Spleen (tissue), 11 donors: ENCODE measurements around the gene ATP6V1G2. TPM values are rescaled to one million over a fixed set of nuclear protein-coding genes. Genes with fewer than 3 reads are reported as not detected.
"Not testable (repeated sequence)": the region's sequence is repeated elsewhere in the genome, so short reads cannot be mapped to it uniquely, and the experiment has no call there.

Experiments used
- DNase-seq: peaks from one replicate; pipeline ENCODE4 v3.0.0-alpha.2; 2020
- H3K27ac ChIP-seq, 8 donors: fragments of 200-600 bp; sonication (generic) in 7 of 8; 1 replicate in 4 of 8; 2 replicates in 4 of 8; pipeline versions ENCODE4 v1.5.0 to v1.8.0; 2016 to 2021; ENCODE audit warnings: inconsistent platforms in 4 of 8, mild to moderate bottlenecking in 4 of 8, moderate library complexity in 1 of 8
- H3K27me3 ChIP-seq, 7 donors: fragments of 200-600 bp; sonication (generic) in 6 of 7; replicated peaks in 1 of 7; 1 replicate in 4 of 7; 2 replicates in 3 of 7; pipeline versions ENCODE4 v1.5.0 to v1.8.0; 2016 to 2021; ENCODE audit warnings: inconsistent platforms in 3 of 7, mild to moderate bottlenecking in 1 of 7
- H3K36me3 ChIP-seq, 6 donors: fragments of 200-600 bp; sonication (generic) in 5 of 6; 1 replicate in 4 of 6; 2 replicates in 2 of 6; pipeline versions ENCODE4 v1.5.0 to v1.8.0; 2016 to 2021; ENCODE audit warnings: inconsistent platforms in 2 of 6
- H3K4me1 ChIP-seq, 6 donors: fragments of 200-600 bp; sonication (generic) in 5 of 6; 1 replicate in 3 of 6; 2 replicates in 3 of 6; pipeline versions ENCODE4 v1.5.0 to v1.8.0; 2016 to 2021; ENCODE audit warnings: inconsistent platforms in 3 of 6
- H3K4me3 ChIP-seq, 8 donors: fragments of 200-600 bp; sonication (generic) in 7 of 8; 1 replicate in 4 of 8; 2 replicates in 4 of 8; pipeline versions ENCODE4 v1.5.0 to v1.8.0; 2016 to 2021; ENCODE audit warnings: inconsistent platforms in 4 of 8, mild to moderate bottlenecking in 4 of 8, moderate library complexity in 2 of 8
- H3K9me3 ChIP-seq, 8 donors: fragments of 200-600 bp; sonication (generic) in 7 of 8; 1 replicate in 4 of 8; 2 replicates in 4 of 8; pipeline versions ENCODE4 v1.5.0 to v1.8.0; 2016 to 2021; ENCODE audit warnings: inconsistent platforms in 4 of 8
- CTCF ChIP-seq, 11 experiments: fragments of 200-600 bp in 7 of 11; fragments of 450-650 bp in 4 of 11; sonication (generic) in 4 of 11; IDR thresholded peaks in 8 of 11; conservative IDR thresholded peaks in 3 of 11; 1 replicate in 7 of 11; 2 replicates in 4 of 11; pipeline versions ENCODE4 v1.4.0 to v1.8.0; 2016 to 2021; ENCODE audit warnings: antibody characterized with exemption in 11 of 11, inconsistent platforms in 4 of 11, mild to moderate bottlenecking in 1 of 11
- POLR2A ChIP-seq, 3 donors: fragments of 450-650 bp; IDR thresholded peaks; one replicate each; pipeline ENCODE4 v1.5.1; 2017; ENCODE audit warnings: antibody characterized with exemption in 3 of 3, mild to moderate bottlenecking in 1 of 3
- POLR2AphosphoS5 ChIP-seq, 3 donors: sonication (generic); formaldehyde crosslinking; IDR thresholded peaks; one replicate each; pipeline ENCODE4 v1.5.1; 2017; ENCODE audit warnings: antibody characterized with exemption in 3 of 3
- WGBS, 5 donors: extraction: QIAGEN DNeasy Blood & Tissue Kit in 3 of 5; methylation state at CpG; one replicate each; pipeline versions ENCODE4 v1.1.5 to v1.1.7; 2013 to 2018; 5-methylcytosine and 5-hydroxymethylcytosine counted together
- intact Hi-C: fragments of 100-400 bp; cut with DNase I; formaldehyde crosslinking; loops from one replicate; pipeline ENCODE4 v1.15.0; 2023; ENCODE audit warnings: low total_unique reads
- polyA plus RNA-seq, 3 donors: library from polyadenylated mRNA; stranded (reverse); fragments of 200-250 nt; gene quantifications; one replicate each; pipeline ENCODE4 v1.2.1, GENCODE V29; 2013
- total RNA-seq, 7 donors: library from RNA; depleted of rRNA in 3 of 7; stranded (reverse); fragments of >200 nt in 3 of 7; fragmentation: NEBNext Ultra II Directional in 4 of 7; extraction: Animal tissue kit (Norgen Biotek cat#: 25700) in 4 of 7; gene quantifications; one replicate each; pipeline versions ENCODE4 v1.1.0 to v1.2.1, GENCODE V29; 2016 to 2021
- donor health status: healthy with polysubstance abuse.
- donor health status: DM: no; HTN: no; CAD: no; lungs with moderate emphysema.
- donor health status: DM: no; HTN: no; CAD: no.
- donor health status: Bipolar disorder and iron deficiency.
- donor health status: healthy.
- donor health status: DM: no; HTN: no; CAD: no.
- donor health status: DM: yes; HTN: yes; CAD: no.

Gene ATP6V1G2
- total and polyA plus RNA-seq, 10 donors = 1.9 to 3.7 (median 2.6) TPM

- DNase-seq = no peak
Observed at GRCh38 chr6:31556307-31556706, 9.9 kb upstream of the ATP6V1G2 start.

GRCh38 chr6:31551371-31551770 lies 5.0 kb upstream of the ATP6V1G2 start:
- H3K4me3 ChIP-seq, H3K27me3 ChIP-seq, intact Hi-C loops, H3K9me3 ChIP-seq: not testable (repeated sequence)
- TF ChIP-seq POLR2AphosphoS5 (IDR thresholded peaks at IDR 0.05) (peak in 1 of 3 donors; percentile 74), CTCF (IDR thresholded peaks at IDR 0.05 in 8 of 11, conservative IDR thresholded peaks at IDR 0.05 in 3 of 11) (peak; percentile 51 to 90 (median 77))
- Histone ChIP-seq H3K27ac (peak overlapping the region in 7 of 8 donors; percentile 3 to 70 (median 54)), H3K36me3 (peaks cover 0 to 44% (median 5%) of the 10 kb centered on the region in 6 donors), H3K4me1 (peaks cover 23 to 97% (median 70%) of the 10 kb centered on the region in 6 donors)
- DNase-seq = peak; percentile 90
- 11 to 18% (median 14%) methylated on average over 5 of the region's 5 CpGs for WGBS, 5 donors

More at GRCh38 chr6:31556307-31556706, 9.9 kb upstream of the ATP6V1G2 start:
- TF ChIP-seq POLR2AphosphoS5 (IDR thresholded peaks at IDR 0.05) (peak in 2 of 3 donors; percentile 61 to 63), CTCF (IDR thresholded peaks at IDR 0.05 in 8 of 11, conservative IDR thresholded peaks at IDR 0.05 in 3 of 11) (no peak)
- H3K4me3 ChIP-seq = no peak overlapping the region
- 18 to 38% (median 25%) methylated on average over 3 of the region's 3 CpGs for WGBS, 5 donors
- H3K9me3 ChIP-seq = no peaks in the 10 kb centered on the region
- H3K36me3 ChIP-seq = peaks cover 0 to 39% (median under 1%) of the 10 kb centered on the region in 6 donors
- H3K27ac ChIP-seq = peak overlapping the region in 5 of 8 donors; percentile 8 to 71 (median 40)
- peaks cover 55 to 99% (median 78%) of the 10 kb centered on the region in 6 donors for H3K4me1 ChIP-seq
- H3K27me3 ChIP-seq = no peaks in the 10 kb centered on the region
- intact Hi-C loops = no loop called here

- intact Hi-C loops = no loop called here
- peak overlapping the region in 3 of 8 donors; percentile 48 to 73 (median 51) for H3K4me3 ChIP-seq
- no peaks in the 10 kb centered on the region for H3K27me3 ChIP-seq
- H3K9me3 ChIP-seq = no peaks in the 10 kb centered on the region
- 89 to 95% (median 93%) methylated on average over 2 of the region's 2 CpGs for WGBS, 5 donors
- no peak for TF ChIP-seq CTCF (IDR thresholded peaks at IDR 0.05 in 8 of 11, conservative IDR thresholded peaks at IDR 0.05 in 3 of 11)
- no peak for TF ChIP-seq POLR2AphosphoS5 (IDR thresholded peaks at IDR 0.05)
- no peak for TF ChIP-seq POLR2A (IDR thresholded peaks at IDR 0.05)
- H3K27ac ChIP-seq = peak overlapping the region; percentile 69 to 92 (median 87)
- peaks cover 0 to 34% (median 5%) of the 10 kb centered on the region in 6 donors for H3K36me3 ChIP-seq
- H3K4me1 ChIP-seq = peaks cover 17 to 78% (median 60%) of the 10 kb centered on the region in 6 donors
- no peak for DNase-seq
Observed at GRCh38 chr6:31548544-31548873, 2.1 kb upstream of the ATP6V1G2 start.

- H3K9me3 ChIP-seq = no peaks in the 10 kb centered on the region
- H3K36me3 ChIP-seq = peaks cover 0 to 29% (median 5%) of the 10 kb centered on the region in 6 donors
- DNase-seq = peak; percentile 87
- peak overlapping the region; percentile 34 to 73 (median 40) for H3K4me3 ChIP-seq
- no peaks in the 10 kb centered on the region for H3K27me3 ChIP-seq
- intact Hi-C loops = loop anchor here (2.0 kb wide), 1 partner anchor 51 kb away; no protein-coding TSS in a partner anchor
- peaks cover 18 to 78% (median 61%) of the 10 kb centered on the region in 6 donors for H3K4me1 ChIP-seq
- WGBS, 5 donors = 72 to 81% (median 73%) methylated on average over 24 of the region's 24 CpGs
- TF ChIP-seq CTCF (IDR thresholded peaks at IDR 0.05 in 8 of 11, conservative IDR thresholded peaks at IDR 0.05 in 3 of 11) (no peak), POLR2A (IDR thresholded peaks at IDR 0.05) (no peak), POLR2AphosphoS5 (IDR thresholded peaks at IDR 0.05) (peak in 2 of 3 donors; percentile 13 to 23)
- H3K27ac ChIP-seq = peak overlapping the region; percentile 69 to 92 (median 87)
Observed at GRCh38 chr6:31547727-31548543, 1.5 kb upstream of the ATP6V1G2 start.
